SU-DHL-6 (cell line): ENCODE results near the gene SP140L.

Experiments
- CTCF ChIP-seq: fragments of 200-600 bp; sonication (generic); IDR thresholded peaks from one replicate; pipeline ENCODE4 v1.5.1; 2017; ENCODE audit warnings: antibody characterized with exemption, mild to moderate bottlenecking, low read length, moderate library complexity; ENCODE audit not compliant: insufficient read depth, poor library complexity, severe bottlenecking
- EZH2phosphoT487 ChIP-seq: fragments of 200-600 bp; sonication (generic), shearing (Covaris generic); conservative IDR thresholded peaks from 2 replicates; pipeline ENCODE4 v1.6.1; 2018; ENCODE audit warnings: mild to moderate bottlenecking, antibody characterized with exemption, low read length, moderate library complexity, mixed read lengths

GRCh38 chr2:230400454-230400853 lies 73.5 kb downstream of the SP140L start:
- no peak for TF ChIP-seq CTCF
- TF ChIP-seq EZH2phosphoT487: no peak
